HCT116 (cell line): ENCODE data around the gene TARBP2. TPM values are rescaled to one million over a fixed set of nuclear protein-coding genes. Genes with fewer than 3 reads are reported as not detected.

Experiments
- ATAC-seq: fragments of 200-7000 bp; cut with Tn5 transposase; 2 replicates; pipeline ENCODE4 v1.9.1; 2020; ENCODE audit warnings: mild to moderate bottlenecking, moderate library complexity
- Bru-seq: library from RNA; stranded (reverse); fragments of 400-500 nt; gene quantifications from one replicate; lab custom pipeline; 2021; lab: Mats Ljungman, UMichigan
- BruChase-seq, 2 experiments: library from RNA; stranded (reverse); fragments of 400-500 nt; gene quantifications; one replicate each; lab custom pipeline; 2021; lab: Mats Ljungman, UMichigan
- BruUV-seq: library from RNA; stranded (reverse); fragments of 400-500 nt; replicated peaks from 2 replicates; lab custom pipeline; 2021; lab: Mats Ljungman, UMichigan
- CTCF ChIA-PET: fragments of 300-600 bp; sonication (Branson Sonifier 250); formaldehyde crosslinking; loops from one replicate; lab custom pipeline; 2021; ENCODE audit warnings: antibody characterized with exemption; lab: Charles Lee
- POLR2A ChIA-PET: fragments of 300-600, 350-600 bp; sonication (Branson Sonifier 250); formaldehyde crosslinking; loops from one replicate; lab custom pipeline; 2021; ENCODE audit warnings: antibody characterized with exemption; lab: Charles Lee
- RAD21 ChIA-PET, 2 experiments: fragments of 300-600 bp; sonication (Branson Sonifier 250); formaldehyde crosslinking; loops; one replicate each; lab custom pipeline; 2023; ENCODE audit warnings: low total read pairs in 2 of 2; ENCODE audit not compliant: uncharacterized antibody in 2 of 2, unreplicated experiment in 2 of 2, low non-redundant PET in 1 of 2; lab: Charles Lee
- DNase-seq: peaks from one replicate; pipeline ENCODE4 v3.0.0-alpha.2; 2010; ENCODE audit warnings: low read depth, low spot score
- H2AFZ ChIP-seq: fragments of 200-600 bp; shearing (Covaris generic), sonication (generic); 2 replicates; pipeline ENCODE4 v1.6.1; 2017; ENCODE audit warnings: low read depth, mixed run types, mixed read lengths, antibody characterized with exemption, low read length; ENCODE audit not compliant: poor library complexity, severe bottlenecking
- H3K27ac ChIP-seq: 2 replicates; pipeline ENCODE4 v1.5.1; 2012; ENCODE audit warnings: low read depth, low read length
- H3K27me3 ChIP-seq: fragments of 200-600 bp; sonication (generic); 2 replicates; pipeline ENCODE4 v1.6.1; 2016; ENCODE audit warnings: mixed run types, low read length, mixed read lengths; ENCODE audit not compliant: insufficient read depth
- H3K36me3 ChIP-seq, 2 experiments: fragments of 200-500 bp in 1 of 2; fragments of 200-600 bp in 1 of 2; sonication (Bioruptor generic) in 1 of 2; sonication (generic) in 1 of 2; 2 replicates each; pipeline versions ENCODE4 v1.5.1 to v1.6.1; 2014 to 2016; ENCODE audit warnings: low read length in 2 of 2, inconsistent platforms in 1 of 2, mixed read lengths in 1 of 2, mixed run types in 1 of 2; ENCODE audit not compliant: insufficient read depth in 2 of 2, control insufficient read depth in 1 of 2
- H3K4me1 ChIP-seq, 2 experiments: fragments of 200-600 bp in 1 of 2; sonication (generic) in 1 of 2; 2 replicates each; pipeline versions ENCODE4 v1.5.1 to v1.6.1; 2012 to 2017; ENCODE audit warnings: low read length in 2 of 2, inconsistent platforms in 1 of 2, mild to moderate bottlenecking in 1 of 2, mixed read lengths in 1 of 2, mixed run types in 1 of 2, moderate library complexity in 1 of 2; ENCODE audit not compliant: insufficient read depth in 2 of 2, control insufficient read depth in 1 of 2
- H3K4me2 ChIP-seq: fragments of 200-600 bp; sonication (generic); 2 replicates; pipeline ENCODE4 v1.6.1; 2017; ENCODE audit warnings: mixed run types, low read length, mixed read lengths
- H3K4me3 ChIP-seq, 2 experiments: fragments of 200-600 bp in 1 of 2; sonication (generic) in 1 of 2; replicated peaks in 1 of 2; 2 replicates each; pipeline ENCODE4 v1.5.1; 2011 to 2016; ENCODE audit warnings: low read length in 2 of 2, control low read depth in 1 of 2, low read depth in 1 of 2, mild to moderate bottlenecking in 1 of 2, mixed read lengths in 1 of 2, mixed run types in 1 of 2
- H3K79me2 ChIP-seq: fragments of 200-600 bp; sonication (generic); 2 replicates; pipeline ENCODE4 v1.6.1; 2017; ENCODE audit warnings: mild to moderate bottlenecking, mixed run types, low read length, moderate library complexity, mixed read lengths; ENCODE audit not compliant: insufficient read depth
- H3K9ac ChIP-seq: fragments of 200-600 bp; sonication (generic); 2 replicates; pipeline ENCODE4 v1.6.1; 2016; ENCODE audit warnings: low read length, mixed read lengths
- H3K9me2 ChIP-seq: fragments of 200-600 bp; sonication (generic), shearing (Covaris generic); 2 replicates; pipeline ENCODE4 v1.6.1; 2017; ENCODE audit warnings: mixed run types, mild to moderate bottlenecking, moderate library complexity; ENCODE audit not compliant: insufficient read depth
- H3K9me3 ChIP-seq, 2 experiments: fragments of 200-500 bp in 1 of 2; fragments of 200-600 bp in 1 of 2; sonication (Bioruptor generic) in 1 of 2; sonication (generic) in 1 of 2; 2 replicates each; pipeline ENCODE4 v1.6.1; 2014 to 2017; ENCODE audit warnings: low read length in 2 of 2, mixed read lengths in 2 of 2, inconsistent platforms in 1 of 2, low read depth in 1 of 2, mild to moderate bottlenecking in 1 of 2, mixed run types in 1 of 2, moderate library complexity in 1 of 2; ENCODE audit not compliant: control insufficient read depth in 1 of 2, insufficient read depth in 1 of 2
- H4K20me1 ChIP-seq: fragments of 200-600 bp; sonication (generic), shearing (Covaris generic); 2 replicates; pipeline ENCODE4 v1.6.1; 2017; ENCODE audit warnings: mixed run types, mild to moderate bottlenecking, moderate library complexity; ENCODE audit not compliant: insufficient read depth
- CEBPB ChIP-seq: IDR thresholded peaks from 2 replicates; pipeline ENCODE4 v1.6.1; 2012; ENCODE audit warnings: low read depth
- EZH2 ChIP-seq: fragments of 200-600 bp; sonication (generic); IDR thresholded peaks from 2 replicates; pipeline ENCODE4 v1.6.1; 2017; ENCODE audit warnings: antibody characterized with exemption, mixed run types
- EZH2phosphoT487 ChIP-seq: fragments of 200-600 bp; IDR thresholded peaks from 2 replicates; pipeline ENCODE4 v1.6.1; 2018; ENCODE audit warnings: antibody characterized with exemption, borderline replicate concordance
- FOSL1 ChIP-seq: IDR thresholded peaks from 2 replicates; pipeline ENCODE4 v1.6.1; 2012; ENCODE audit warnings: low read depth
- JUND ChIP-seq: IDR thresholded peaks from 2 replicates; pipeline ENCODE4 v1.6.1; 2012
- POLR2A ChIP-seq: IDR thresholded peaks from 2 replicates; pipeline ENCODE4 v1.7.0; 2011; ENCODE audit warnings: borderline replicate concordance; ENCODE audit not compliant: insufficient read depth, insufficient read length; ENCODE audit errors: extremely low read depth
- POLR2AphosphoS5 ChIP-seq: IDR thresholded peaks from 2 replicates; pipeline ENCODE4 v1.6.1; 2011; ENCODE audit warnings: mild to moderate bottlenecking, low read depth, low read length, moderate library complexity
- REST ChIP-seq: IDR thresholded peaks from 2 replicates; pipeline ENCODE4 v1.6.1; 2012; ENCODE audit warnings: low read depth
- YY1 ChIP-seq: IDR thresholded peaks from 2 replicates; pipeline ENCODE4 v1.6.1; 2011; ENCODE audit warnings: low read length, low read depth, moderate library complexity, mild to moderate bottlenecking; ENCODE audit not compliant: insufficient replicate concordance; ENCODE audit errors: extremely low read depth
- ZFX ChIP-seq: fragments of 450-650 bp; IDR thresholded peaks from 2 replicates; pipeline ENCODE4 v1.6.1; 2017
- ZNF274 ChIP-seq: fragments of 200-500 bp; sonication (Bioruptor generic); IDR thresholded peaks from 2 replicates; pipeline ENCODE4 v1.6.1; 2014; ENCODE audit warnings: mild to moderate bottlenecking, low read depth, low read length, inconsistent platforms
- intact Hi-C: fragments of 100-400 bp; cut with micrococcal nuclease; formaldehyde crosslinking; loops from 2 replicates; pipeline ENCODE4 v1.10.0; 2022
- long read RNA-seq: library from polyadenylated mRNA; unstranded; transcript quantifications from one replicate; pipeline ENCODE4 v2.0.0, GENCODE V29; 2021; ENCODE audit not compliant: unreplicated experiment
- polyA plus RNA-seq: library from polyadenylated mRNA; unstranded; fragments of >200 nt; gene quantifications from 2 replicates; pipeline ENCODE4 v1.2.1, GENCODE V29; 2012; ENCODE audit warnings: missing spikeins
- total RNA-seq: library from RNA; stranded (reverse); gene quantifications from one replicate; pipeline ENCODE4 v1.2.1, GENCODE V29; 2021; ENCODE audit not compliant: unreplicated experiment

Gene TARBP2
- total RNA-seq (40.1 TPM), Bru-seq, nascent RNA (percentile 65 among the genes with signal in this experiment), BruChase-seq, experiment 1, labeled RNA remaining after a 6-hour chase (percentile 82 among the genes with signal in this experiment), BruChase-seq, experiment 2, labeled RNA remaining after a 2-hour chase (percentile 73 among the genes with signal in this experiment)
- polyA plus RNA-seq: 36.9 and 47.0 TPM in 2 replicates
- long read RNA-seq, transcript TARBP2-201 (9 exons, 1,867 nt): major isoform, 16 of 54 reads
- long read RNA-seq, partial matches to known transcripts: 9 of 54 reads
- long read RNA-seq, other reads (novel, unspliced or antisense): 25 of 54 reads

GRCh38 chr12:53500776-53501614 is at the start of gene TARBP2:
TSS of gene TARBP2 (plus strand) at chr12:53501283. CDS start at chr12:53501409, 126 bp downstream.
- POLR2A ChIA-PET: interaction anchor here (0.5 to 2.0 kb wide), 19 partner anchors 10 to 633 kb away, joined by 3 to 17 read pairs (median 4); partner anchors contain the start of genes AAAS, PRR13 and SP1
- peak; percentile 78 for ATAC-seq
- H3K9ac ChIP-seq: peak within 1 kb of the TSS; percentile 88
- TF ChIP-seq REST (no peak), YY1 (peak; percentile 13), POLR2AphosphoS5 (peak; percentile 91), ZFX (peak; percentile 99), POLR2A (peak; percentile 76), CEBPB (no peak), FOSL1 (no peak), EZH2 (no peak), ZNF274 (no peak), JUND (no peak), EZH2phosphoT487 (no peak)
- TF ChIP-seq, all 23 proteins: peak for 4
- BruUV-seq: no TSS peak
- H3K79me2 ChIP-seq: peaks cover 16% of the 10 kb centered on the region
- RAD21 ChIA-PET: no interaction called here
- peak; percentile 99 for DNase-seq
- H3K9me3 ChIP-seq: no peaks in the 10 kb centered on the region
- no peak within 1 kb of the TSS for H2AFZ ChIP-seq
- peak within 1 kb of the TSS; percentile 89 for H3K4me2 ChIP-seq
- H3K27ac ChIP-seq: peak within 1 kb of the TSS; percentile 90
- intact Hi-C loops: loop anchor here (2.0 kb wide), 1 partner anchor 180 kb away; the partner anchor contains the start of gene AAAS
- H3K4me3 ChIP-seq: peak within 1 kb of the TSS; percentile 75 to 87
- peaks cover 13 to 39% of the 10 kb centered on the region in 2 experiments for H3K4me1 ChIP-seq
- no peaks in the 10 kb centered on the region for H4K20me1 ChIP-seq
- CTCF ChIA-PET: interaction anchor here (0.7 to 2.5 kb wide), 15 partner anchors 24 to 435 kb away, joined by 3 to 29 read pairs (median 4); partner anchors contain the start of genes AAAS, ATP5MC2 and MYG1
- H3K27me3 ChIP-seq: no peaks in the 10 kb centered on the region
- peaks cover 0 to 4% of the 10 kb centered on the region in 2 experiments; a peak in 2 of 4 replicates for H3K36me3 ChIP-seq
- no peaks in the 10 kb centered on the region for H3K9me2 ChIP-seq
